ENCODE results near the gene CBX7. TPM values are rescaled to one million over a fixed set of nuclear protein-coding genes. Genes with fewer than 3 reads are reported as not detected.
A peak's percentile ranks its signal among the peaks of the same experiment; 100 is the strongest.

CBX7 gene
- total and polyA plus RNA-seq, 2 of the 4 experiments (the other 2 are of a cell fraction) = 0.90 to 3.6 TPM

GRCh38 chr22:39185601-39186012, 33.1 kb upstream of the CBX7 start:
- Histone ChIP-seq H4K8ac (ENCODE audit: low read depth in 2 of 2, low read length in 2 of 2) (peak overlapping the region; percentile 55 to 88; a peak in 3 of 4 replicates), H4K91ac (ENCODE audit: insufficient read depth, low read depth, low read length) (peak overlapping the region; percentile 93), H3K79me1 (ENCODE audit: low read depth in 1 of 2, low read length in 2 of 2) (no peaks in the 10 kb centered on the region), H2AFZ (replicated peaks; ENCODE audit: low read length, poor library complexity) (peak overlapping the region; percentile 90), H3K56ac (ENCODE audit: extremely low read depth, insufficient read depth, low read length) (no peak overlapping the region), H2BK120ac (ENCODE audit: low read depth, low read length) (peak overlapping the region; percentile 91), H3K27me3 (ENCODE audit: control insufficient read depth, insufficient read depth, low read length) (no peaks in the 10 kb centered on the region), H4K5ac (ENCODE audit: low read depth, low read length) (peak overlapping the region; percentile 25), H3K23ac (ENCODE audit: low read depth, low read length) (no peak overlapping the region; the same call in 1 of the 2 replicates), H2AK5ac (ENCODE audit: low read depth, low read length) (peak overlapping the region; percentile 79; the same call in 1 of the 2 replicates), H3K14ac (replicated peaks; ENCODE audit: low read depth, low read length) (peak overlapping the region; percentile 54), H2BK5ac (ENCODE audit: low read depth, low read length, poor library complexity, severe bottlenecking) (peak overlapping the region; percentile 80), H3K9ac (ENCODE audit: low read depth, low read length) (peak overlapping the region; percentile 30; the same call in 1 of the 2 replicates), H3K4me3 (ENCODE audit: insufficient read depth, low read depth, low read length) (no peak overlapping the region), H4K20me1 (ENCODE audit: insufficient read depth, low read length) (no peaks in the 10 kb centered on the region), H3K27ac (ENCODE audit: insufficient read depth, low read length) (peak overlapping the region; percentile 44), H2BK20ac (ENCODE audit: low read depth, low read length) (peak overlapping the region; percentile 79; the same call in 1 of the 2 replicates), H3K9me1 (ENCODE audit: insufficient read depth, low read length) (peaks cover 7% of the 10 kb centered on the region; the same call in 1 of the 2 replicates), H3K36me3 (ENCODE audit: control insufficient read depth, insufficient read depth, low read length) (no peaks in the 10 kb centered on the region), H3K4ac (ENCODE audit: low read depth, low read length) (peak overlapping the region; percentile 83), H2AK9ac (replicated peaks; ENCODE audit: low read depth, low read length, poor library complexity) (no peak overlapping the region), H3K9me3 (ENCODE audit: control insufficient read depth, insufficient read depth, low read length) (0 out of 2 replicates have a peak, but pooled peaks cover 3% of the 10 kb centered on the region), H3K4me1 (ENCODE audit: control insufficient read depth, insufficient read depth, low read length) (peaks cover 10% of the 10 kb centered on the region), H3K18ac (ENCODE audit: low read depth, low read length) (peak overlapping the region; percentile 88), H2BK15ac (ENCODE audit: low read depth, low read length) (peak overlapping the region; percentile 92; the same call in 1 of the 3 replicates), H3K4me2 (ENCODE audit: low read depth, low read length) (no peak overlapping the region)
- POLR2A ChIA-PET (ENCODE audit: unreplicated experiment) = no interaction called here
- CTCF ChIA-PET = interaction anchor here (0.5 to 1.0 kb wide), 2 partner anchors 9 to 132 kb away, joined by 3 to 4 read pairs; no protein-coding TSS in a partner anchor
- WGBS, 2 experiments (ENCODE audit: extremely low coverage in 2 of 2, insufficient read length in 1 of 2) = 14% methylated on average over 4 of the region's 11 CpGs; no CpG with 5 or more reads in 1 of the 2 experiments
- intact Hi-C loops (cut with micrococcal nuclease) (no loop called here), in situ Hi-C loops (cut with MboI; ENCODE audit: low sequenced_read_pairs) (no loop called here), dilution Hi-C loops (cut with HindIII; ENCODE audit: low sequenced_read_pairs, unreplicated experiment) (no loop called here)
- BruUV-seq (replicated peaks) = no TSS peak
- ATAC-seq (ENCODE audit: low read depth) (peak; percentile 78), DNase-seq (peak; percentile 49)
- TF ChIP-seq MAZ (IDR thresholded peaks at IDR 0.05; ENCODE audit: borderline replicate concordance, low read depth, low read length) = no peak
- TF ChIP-seq, protein P1, sequence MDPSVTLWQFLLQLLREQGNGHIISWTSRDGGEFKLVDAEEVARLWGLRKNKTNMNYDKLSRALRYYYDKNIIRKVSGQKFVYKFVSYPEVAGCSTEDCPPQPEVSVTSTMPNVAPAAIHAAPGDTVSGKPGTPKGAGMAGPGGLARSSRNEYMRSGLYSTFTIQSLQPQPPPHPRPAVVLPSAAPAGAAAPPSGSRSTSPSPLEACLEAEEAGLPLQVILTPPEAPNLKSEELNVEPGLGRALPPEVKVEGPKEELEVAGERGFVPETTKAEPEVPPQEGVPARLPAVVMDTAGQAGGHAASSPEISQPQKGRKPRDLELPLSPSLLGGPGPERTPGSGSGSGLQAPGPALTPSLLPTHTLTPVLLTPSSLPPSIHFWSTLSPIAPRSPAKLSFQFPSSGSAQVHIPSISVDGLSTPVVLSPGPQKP (IDR thresholded peaks at IDR 0.05; ENCODE audit: borderline replicate concordance, low read depth, low read length) = no peak
- no peak for TF ChIP-seq RCOR1 (IDR thresholded peaks at IDR 0.05; ENCODE audit: insufficient replicate concordance, low read length)
- TF ChIP-seq POLR2A (IDR thresholded peaks at IDR 0.05; ENCODE audit: low read depth, low read length) = no peak
- TF ChIP-seq, protein P2, sequence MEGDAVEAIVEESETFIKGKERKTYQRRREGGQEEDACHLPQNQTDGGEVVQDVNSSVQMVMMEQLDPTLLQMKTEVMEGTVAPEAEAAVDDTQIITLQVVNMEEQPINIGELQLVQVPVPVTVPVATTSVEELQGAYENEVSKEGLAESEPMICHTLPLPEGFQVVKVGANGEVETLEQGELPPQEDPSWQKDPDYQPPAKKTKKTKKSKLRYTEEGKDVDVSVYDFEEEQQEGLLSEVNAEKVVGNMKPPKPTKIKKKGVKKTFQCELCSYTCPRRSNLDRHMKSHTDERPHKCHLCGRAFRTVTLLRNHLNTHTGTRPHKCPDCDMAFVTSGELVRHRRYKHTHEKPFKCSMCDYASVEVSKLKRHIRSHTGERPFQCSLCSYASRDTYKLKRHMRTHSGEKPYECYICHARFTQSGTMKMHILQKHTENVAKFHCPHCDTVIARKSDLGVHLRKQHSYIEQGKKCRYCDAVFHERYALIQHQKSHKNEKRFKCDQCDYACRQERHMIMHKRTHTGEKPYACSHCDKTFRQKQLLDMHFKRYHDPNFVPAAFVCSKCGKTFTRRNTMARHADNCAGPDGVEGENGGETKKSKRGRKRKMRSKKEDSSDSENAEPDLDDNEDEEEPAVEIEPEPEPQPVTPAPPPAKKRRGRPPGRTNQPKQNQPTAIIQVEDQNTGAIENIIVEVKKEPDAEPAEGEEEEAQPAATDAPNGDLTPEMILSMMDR (conservative IDR thresholded peaks at IDR 0.05; ENCODE audit: low read depth, low read length) = peak; percentile 40
- no peak for TF ChIP-seq NFE2L2 (IDR thresholded peaks at IDR 0.05; ENCODE audit: low read depth, low read length)
- TF ChIP-seq MAFK (IDR thresholded peaks at IDR 0.05; ENCODE audit: low read depth, low read length) = no peak
- peak; percentile 19; the same call in 1 of the 2 replicates for TF ChIP-seq RAD21 (IDR thresholded peaks at IDR 0.05; ENCODE audit: low read length)

Data from IMR-90 (cell line).